Astrocyte (in vitro differentiated cells and primary cell): ENCODE data around the gene LRPAP1.

Experiments
- CTCF ChIP-seq: IDR thresholded peaks from 2 replicates; pipeline ENCODE4 v1.5.1; 2011; ENCODE audit warnings: low read depth, mild to moderate bottlenecking, inconsistent platforms, low read length, moderate library complexity; ENCODE audit not compliant: insufficient read depth
- EZH2 ChIP-seq: IDR thresholded peaks from 2 replicates; pipeline ENCODE4 v1.6.1; 2012; ENCODE audit warnings: mild to moderate bottlenecking, low read length, inconsistent platforms; ENCODE audit not compliant: insufficient read depth

GRCh38 chr4:3530051-3530450 lies 2.2 kb downstream of the LRPAP1 start:
- no peak for TF ChIP-seq EZH2
- TF ChIP-seq CTCF = no peak
